ENCODE results near the gene STUB1.

Gene STUB1

DNA sequence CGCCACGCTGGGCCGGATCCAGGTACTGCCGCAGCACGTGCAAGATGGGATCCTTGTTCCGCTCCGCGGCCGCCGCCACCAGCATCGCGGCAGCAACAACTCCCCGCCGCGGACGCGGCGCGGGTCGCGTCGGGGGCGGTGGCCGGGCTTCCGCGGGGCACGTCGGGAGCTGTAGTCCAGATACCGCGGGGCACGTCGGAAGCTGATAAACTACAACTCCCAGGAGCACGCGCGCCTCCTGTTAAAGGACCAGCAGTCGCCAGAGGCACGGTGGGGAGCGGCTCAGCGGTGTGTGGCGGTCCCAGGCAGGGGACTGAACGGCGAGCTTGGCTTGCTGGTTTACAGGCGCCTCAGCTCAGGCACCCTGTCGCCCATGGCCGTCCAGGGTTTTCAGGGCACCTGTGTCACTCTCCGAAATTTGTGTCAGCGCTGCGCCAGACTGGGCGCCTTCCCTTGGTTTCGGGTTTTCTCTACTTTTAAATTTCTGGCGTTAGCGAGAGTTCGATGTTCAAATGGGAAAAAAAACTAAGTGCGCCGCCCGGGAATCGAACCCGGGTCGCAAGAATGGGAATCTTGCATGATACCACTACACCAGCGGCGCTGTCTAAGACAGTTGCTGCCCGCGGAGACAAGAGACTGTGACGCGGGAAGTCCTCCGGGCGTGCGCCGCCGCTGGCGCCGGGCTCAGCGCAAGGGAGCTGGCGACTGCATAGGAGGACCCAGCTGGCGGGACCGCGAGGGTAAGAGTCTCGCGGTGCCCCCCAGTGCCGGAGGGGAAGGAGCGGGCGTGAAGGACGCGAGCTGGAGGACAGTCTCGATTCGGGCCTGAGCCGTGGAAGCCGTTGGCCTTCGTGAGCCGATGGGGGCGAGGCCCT, 43.8 kb upstream of the STUB1 start, which contains the start of gene METTL26:
METTL26 (minus strand) TSS at position 100 of the 875 bp plus-strand sequence; CDS start at position 85, 15 bp downstream.
- DNase-seq (ENCODE audit: insufficient read length, low spot score), result peak; percentile 99
- FAIRE-seq, result peak; percentile 100

DNA sequence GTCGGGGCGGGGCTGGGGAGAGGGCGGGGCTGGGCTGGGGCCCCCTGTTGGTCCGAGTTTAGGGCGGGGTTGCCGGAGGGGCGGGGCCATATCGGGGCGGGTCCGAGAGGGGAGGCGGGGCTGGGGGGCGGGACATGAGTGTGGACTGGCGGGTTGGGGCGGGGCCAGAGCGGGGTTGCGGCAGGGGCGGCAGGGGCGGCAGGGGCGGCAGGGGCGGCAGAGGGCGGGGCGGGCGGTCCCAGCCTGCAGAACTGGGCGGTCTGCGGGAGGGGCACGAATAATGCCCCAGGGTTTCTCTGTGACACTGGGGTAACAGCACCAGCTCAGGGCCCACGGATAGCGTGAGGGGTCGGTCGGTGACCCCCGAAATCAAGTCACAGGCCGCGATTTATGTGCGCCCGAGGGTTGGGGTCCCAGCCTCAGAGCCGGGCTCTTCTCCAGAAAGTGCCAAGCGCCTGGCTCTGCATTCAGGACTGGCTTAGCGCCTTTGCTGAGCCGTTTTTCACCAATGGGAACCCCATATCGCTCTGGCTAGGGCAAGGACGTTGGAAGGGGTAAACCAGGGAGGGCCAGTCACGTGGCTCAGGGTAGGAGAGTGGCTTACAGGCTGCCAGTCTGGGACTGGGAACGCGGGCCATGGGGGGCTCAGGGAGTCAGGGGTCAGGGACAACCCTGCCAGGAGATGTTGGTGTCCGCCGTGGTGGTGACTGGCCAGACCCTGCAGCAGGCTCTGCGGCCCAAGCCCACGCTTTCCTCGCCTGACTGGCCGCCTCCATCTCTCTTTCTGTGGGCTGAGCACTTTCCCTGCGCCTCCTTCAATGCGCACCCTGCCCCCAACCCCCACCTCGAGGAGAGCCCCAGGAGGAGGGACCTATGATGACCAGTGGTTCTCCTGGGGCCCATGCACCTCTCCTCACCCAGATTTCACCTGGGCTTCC, 42.9 kb upstream of the STUB1 start:
- TF ChIP-seq PAX5 (IDR thresholded peaks at IDR 0.05; ENCODE audit: insufficient read depth, low read length, severe bottlenecking) (no peak), POLR2A (IDR thresholded peaks at IDR 0.05; ENCODE audit: low read depth, low read length) (no peak), POLR2AphosphoS5 (IDR thresholded peaks at IDR 0.05; ENCODE audit: low read depth, low read length) (no peak), POU2F2 (IDR thresholded peaks at IDR 0.05; ENCODE audit: low read depth, low read length) (no peak), SPI1 (IDR thresholded peaks at IDR 0.05; ENCODE audit: low read depth, low read length) (no peak), TAF1 (IDR thresholded peaks at IDR 0.05; ENCODE audit: low read depth, low read length) (no peak)
- DNase-seq (ENCODE audit: insufficient read length, low spot score) (peak; percentile 99), FAIRE-seq (peak; percentile 51)

More for the DNA sequence above, 43.8 kb upstream of the STUB1 start, which contains the start of gene METTL26:
- peak; percentile 40; the same call in 1 of the 2 replicates for TF ChIP-seq TAF1 (IDR thresholded peaks at IDR 0.05; ENCODE audit: low read depth, low read length)
- peak; percentile 55 for TF ChIP-seq PAX5 (IDR thresholded peaks at IDR 0.05; ENCODE audit: insufficient read depth, low read length, severe bottlenecking)
- TF ChIP-seq SPI1 (IDR thresholded peaks at IDR 0.05; ENCODE audit: low read depth, low read length), result no peak
- TF ChIP-seq POLR2AphosphoS5 (IDR thresholded peaks at IDR 0.05; ENCODE audit: low read depth, low read length), result 0 out of 2 replicates have a peak, but pooled peaks have one; percentile 36
- 0 out of 2 replicates have a peak, but pooled peaks have one; percentile 11 for TF ChIP-seq POU2F2 (IDR thresholded peaks at IDR 0.05; ENCODE audit: low read depth, low read length)
- TF ChIP-seq POLR2A (IDR thresholded peaks at IDR 0.05; ENCODE audit: low read depth, low read length), result peak; percentile 57; the same call in 1 of the 2 replicates

DNA sequence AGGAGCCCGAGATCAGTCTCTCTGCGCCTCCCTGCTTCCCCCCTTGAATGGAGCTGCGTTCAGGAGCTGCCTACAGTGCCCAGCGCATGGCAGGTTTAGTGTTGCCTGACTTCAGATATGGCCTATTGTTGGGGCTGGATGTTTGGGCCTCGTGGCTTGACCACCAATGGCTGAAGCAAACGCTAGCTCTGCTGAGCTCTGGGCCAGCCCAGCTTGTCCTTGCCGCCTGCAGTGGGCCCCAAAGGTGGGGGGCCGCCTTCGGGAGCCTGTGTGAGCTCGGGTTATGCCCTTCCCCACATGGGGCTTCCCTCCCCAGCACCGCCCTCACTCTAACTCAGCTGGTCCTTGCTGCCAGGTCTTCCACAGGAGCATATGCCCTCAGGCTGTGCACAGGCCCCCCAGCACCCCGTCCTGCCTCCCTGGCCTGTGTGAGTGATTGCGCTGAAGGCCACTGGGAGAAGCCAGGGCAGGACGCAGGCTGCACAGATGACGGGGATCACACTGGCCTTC, 42.1 kb upstream of the STUB1 start:
- no peak for FAIRE-seq
- TF ChIP-seq POLR2AphosphoS5 (IDR thresholded peaks at IDR 0.05; ENCODE audit: low read depth, low read length), result no peak
- TF ChIP-seq TAF1 (IDR thresholded peaks at IDR 0.05; ENCODE audit: low read depth, low read length), result no peak
- no peak for TF ChIP-seq SPI1 (IDR thresholded peaks at IDR 0.05; ENCODE audit: low read depth, low read length)
- TF ChIP-seq POLR2A (IDR thresholded peaks at IDR 0.05; ENCODE audit: low read depth, low read length), result no peak
- TF ChIP-seq PAX5 (IDR thresholded peaks at IDR 0.05; ENCODE audit: insufficient read depth, low read length, severe bottlenecking), result no peak
- DNase-seq (ENCODE audit: insufficient read length, low spot score), result no peak

DNA sequence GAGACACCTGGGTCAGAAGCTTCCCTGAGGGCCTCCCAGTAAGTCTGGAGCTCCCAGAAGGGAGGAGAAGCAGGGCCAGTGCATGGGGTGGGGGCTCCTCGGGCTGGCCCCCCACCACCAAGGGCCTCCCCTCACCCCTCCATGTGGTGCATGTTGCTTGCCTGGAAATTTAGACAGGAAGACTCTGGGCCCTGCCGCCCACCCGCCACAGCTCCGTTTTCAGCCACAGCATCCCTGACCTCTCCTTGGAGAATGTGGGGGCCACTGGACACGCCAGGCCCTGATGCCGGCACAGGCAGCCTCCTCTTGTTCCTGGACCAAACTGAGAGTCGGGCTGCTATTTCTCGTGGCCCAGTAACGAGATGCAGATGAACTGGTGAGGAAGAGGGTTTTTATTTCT, 41.4 kb upstream of the STUB1 start:
- DNase-seq (ENCODE audit: insufficient read length, low spot score) (no peak), FAIRE-seq (no peak)
- no peak for TF ChIP-seq POLR2A (IDR thresholded peaks at IDR 0.05; ENCODE audit: low read depth, low read length)
- no peak for TF ChIP-seq TAF1 (IDR thresholded peaks at IDR 0.05; ENCODE audit: low read depth, low read length)
- TF ChIP-seq PAX5 (IDR thresholded peaks at IDR 0.05; ENCODE audit: insufficient read depth, low read length, severe bottlenecking), result no peak

DNA sequence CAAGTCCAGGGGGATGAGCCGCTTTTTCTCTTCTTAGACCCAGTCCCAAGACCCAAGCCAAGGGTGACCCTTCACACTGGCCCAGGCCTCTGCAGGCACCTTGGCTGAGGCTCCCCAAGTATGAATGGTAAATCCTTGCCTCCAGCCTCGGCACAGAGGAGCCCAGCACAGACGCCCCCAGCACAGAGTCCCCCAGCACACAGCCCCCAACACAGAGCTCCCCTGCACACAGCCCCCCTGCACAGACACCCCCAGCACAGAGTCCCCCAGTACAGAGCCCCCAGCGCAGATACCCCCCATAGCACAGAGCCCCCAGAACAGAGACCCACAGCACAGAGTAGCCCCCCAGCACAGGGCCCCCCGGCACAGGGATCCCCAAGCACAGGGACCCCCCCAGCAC, 39.6 kb upstream of the STUB1 start:
- DNase-seq (ENCODE audit: insufficient read length, low spot score) (no peak), FAIRE-seq (no peak)
- no peak for TF ChIP-seq POU2F2 (IDR thresholded peaks at IDR 0.05; ENCODE audit: low read depth, low read length)
- no peak for TF ChIP-seq TAF1 (IDR thresholded peaks at IDR 0.05; ENCODE audit: low read depth, low read length)
- no peak for TF ChIP-seq POLR2A (IDR thresholded peaks at IDR 0.05; ENCODE audit: low read depth, low read length)
- no peak for TF ChIP-seq SPI1 (IDR thresholded peaks at IDR 0.05; ENCODE audit: low read depth, low read length)
- TF ChIP-seq PAX5 (IDR thresholded peaks at IDR 0.05; ENCODE audit: insufficient read depth, low read length, severe bottlenecking), result no peak
- no peak for TF ChIP-seq POLR2AphosphoS5 (IDR thresholded peaks at IDR 0.05; ENCODE audit: low read depth, low read length)

DNA sequence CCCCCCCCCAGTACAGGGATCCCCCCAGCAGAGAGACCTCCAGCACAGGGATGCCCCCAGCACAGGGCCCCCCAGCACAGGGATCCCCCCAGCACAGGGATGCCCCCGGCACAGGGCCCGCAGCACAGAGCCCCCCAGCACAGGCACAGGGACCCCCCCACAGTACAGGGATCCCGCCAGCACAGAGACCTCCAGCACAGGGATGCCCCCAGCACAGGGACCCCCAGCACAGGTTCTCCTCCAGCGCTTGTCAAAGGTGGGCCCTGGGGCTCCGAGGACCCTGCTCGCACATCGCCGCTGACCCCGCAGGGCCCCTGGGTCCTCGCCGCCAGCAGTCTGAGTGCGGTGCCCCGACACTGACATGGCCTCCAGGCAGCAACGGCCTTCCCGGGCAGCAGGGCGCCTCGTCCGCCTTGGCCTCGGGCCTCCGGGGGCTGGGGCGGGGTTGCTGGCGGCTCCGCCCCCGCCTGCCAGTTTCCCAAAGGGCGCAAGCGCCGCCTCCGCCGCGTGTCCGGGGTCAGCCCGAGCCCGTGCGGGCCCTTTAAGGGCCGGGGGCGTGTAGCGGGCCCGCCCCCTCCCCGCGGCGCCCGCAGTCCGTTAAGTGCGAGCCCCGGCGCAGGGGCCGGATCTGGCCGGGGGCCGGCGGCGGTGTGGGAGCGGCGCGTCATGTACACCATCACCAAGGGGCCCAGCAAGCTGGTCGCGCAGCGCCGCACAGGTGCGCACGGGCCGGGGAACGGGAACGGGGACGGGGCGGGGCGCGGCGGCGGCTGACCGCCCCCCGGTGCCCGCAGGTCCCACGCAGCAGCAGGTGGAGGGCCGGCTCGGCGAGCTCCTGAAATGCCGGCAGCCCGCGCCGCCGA, 38.7 kb upstream of the STUB1 start, which contains the start of gene MCRIP2:
MCRIP2 (plus strand) TSS at position 503 of the 863 bp plus-strand sequence; CDS start at position 667, 164 bp downstream.
- FAIRE-seq (peak; percentile 97), DNase-seq (ENCODE audit: insufficient read length, low spot score) (peak; percentile 91)
- TF ChIP-seq POLR2A (IDR thresholded peaks at IDR 0.05; ENCODE audit: low read depth, low read length) (peak; percentile 20; the same call in 1 of the 2 replicates), POLR2AphosphoS5 (IDR thresholded peaks at IDR 0.05; ENCODE audit: low read depth, low read length) (no peak)

DNA sequence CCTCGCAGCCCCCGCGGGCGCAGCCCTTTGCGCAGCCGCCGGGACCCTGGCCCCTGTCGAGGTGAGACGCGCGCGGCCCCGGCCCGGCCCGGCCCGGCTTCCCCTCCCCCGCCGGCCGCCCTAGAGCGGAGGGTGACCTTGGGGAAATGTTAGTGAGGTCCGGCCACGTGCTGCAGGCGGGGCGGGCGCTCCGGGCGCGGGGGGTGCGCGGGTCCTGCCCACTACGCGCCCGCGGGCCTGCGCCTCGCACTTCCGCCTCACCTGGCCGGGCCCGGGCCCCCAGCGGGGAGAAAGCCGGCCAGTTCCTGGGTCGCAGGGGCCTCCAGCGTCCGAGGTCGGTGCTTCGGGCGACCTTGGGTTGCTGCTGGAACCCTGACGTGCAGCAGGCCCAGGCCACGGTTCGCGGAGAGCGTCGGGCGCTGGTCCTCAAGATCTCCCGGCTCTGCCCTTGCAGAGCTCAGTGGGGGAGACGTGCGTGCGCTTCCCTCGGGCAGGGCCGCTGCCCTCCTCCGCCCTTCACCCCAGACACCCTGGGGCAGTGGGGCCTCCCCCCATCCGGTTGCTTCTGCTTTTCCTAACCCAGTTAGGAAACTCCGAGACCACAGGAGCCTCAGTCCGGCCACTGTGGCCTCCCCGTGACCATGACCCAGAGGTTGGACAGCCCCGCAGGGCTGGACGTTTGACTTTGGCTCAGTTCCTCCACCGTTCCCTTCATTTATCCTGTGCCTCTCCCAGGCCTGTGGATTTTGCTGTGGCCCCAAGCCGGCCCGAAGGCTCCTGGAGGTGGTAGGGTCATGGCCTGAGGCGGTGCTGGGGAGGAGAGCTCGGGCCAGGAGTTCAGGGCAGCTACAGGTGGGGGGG, 37.8 kb upstream of the STUB1 start:
- FAIRE-seq (peak; percentile 90), DNase-seq (ENCODE audit: insufficient read length, low spot score) (peak; percentile 67)
- TF ChIP-seq SPI1 (IDR thresholded peaks at IDR 0.05; ENCODE audit: low read depth, low read length), result peak; percentile 20; the same call in 1 of the 2 replicates
- no peak for TF ChIP-seq PAX5 (IDR thresholded peaks at IDR 0.05; ENCODE audit: insufficient read depth, low read length, severe bottlenecking)
- no peak for TF ChIP-seq POLR2AphosphoS5 (IDR thresholded peaks at IDR 0.05; ENCODE audit: low read depth, low read length)

DNA sequence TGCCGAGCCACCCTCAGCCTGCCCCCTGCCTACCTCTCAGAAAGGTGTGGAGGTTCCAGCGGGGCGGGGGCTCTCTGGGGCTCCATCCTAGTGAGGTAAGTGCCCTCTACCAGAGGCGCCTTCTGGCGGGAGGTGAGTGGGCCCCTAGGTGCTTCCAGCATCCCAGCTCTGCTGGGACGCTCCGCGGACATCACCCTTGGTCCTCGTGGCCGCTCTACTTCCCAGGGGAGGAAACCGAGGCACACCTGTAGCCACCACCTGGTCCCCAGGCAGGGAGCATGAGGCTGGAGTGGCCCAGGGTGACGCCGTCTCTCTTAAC, 37.2 kb upstream of the STUB1 start:
- FAIRE-seq (no peak), DNase-seq (ENCODE audit: insufficient read length, low spot score) (no peak)
- TF ChIP-seq POU2F2 (IDR thresholded peaks at IDR 0.05; ENCODE audit: low read depth, low read length) (no peak), POLR2AphosphoS5 (IDR thresholded peaks at IDR 0.05; ENCODE audit: low read depth, low read length) (no peak), POLR2A (IDR thresholded peaks at IDR 0.05; ENCODE audit: low read depth, low read length) (no peak), PAX5 (IDR thresholded peaks at IDR 0.05; ENCODE audit: insufficient read depth, low read length, severe bottlenecking) (no peak), TAF1 (IDR thresholded peaks at IDR 0.05; ENCODE audit: low read depth, low read length) (no peak), SPI1 (IDR thresholded peaks at IDR 0.05; ENCODE audit: low read depth, low read length) (no peak)
